Fibroblast of the aortic adventitia (primary cell): ENCODE measurements around the gene THSD7A. TPM values are rescaled to one million over a fixed set of nuclear protein-coding genes. Genes with fewer than 3 reads are reported as not detected.
"Not testable (repeated sequence)": the region's sequence is repeated elsewhere in the genome, so short reads cannot be mapped to it uniquely, and the experiment has no call there.

ENCODE experiments used
- DNase-seq: peaks from one replicate; pipeline ENCODE4 v3.0.0-alpha.2; 2010; ENCODE audit warnings: low read depth
- H3K4me3 ChIP-seq: 2 replicates; pipeline ENCODE4 v1.5.1; 2011; ENCODE audit warnings: low read depth, mild to moderate bottlenecking, control low read depth, low read length, moderate library complexity
- total RNA-seq: library from RNA; depleted of rRNA; stranded (reverse); fragments of >200 nt; gene quantifications from 2 replicates; pipeline ENCODE4 v1.2.3, GENCODE V29; 2012; ENCODE audit warnings: low replicate concordance
- TF ChIP-seq, protein P1 (sequence below): IDR thresholded peaks from 2 replicates; pipeline ENCODE4 v1.5.1; 2011; ENCODE audit warnings: mild to moderate bottlenecking, low read length, control low read depth, inconsistent platforms; ENCODE audit not compliant: insufficient read depth

The THSD7A gene
- total RNA-seq, 1 donor: 2.5 TPM

DNA sequence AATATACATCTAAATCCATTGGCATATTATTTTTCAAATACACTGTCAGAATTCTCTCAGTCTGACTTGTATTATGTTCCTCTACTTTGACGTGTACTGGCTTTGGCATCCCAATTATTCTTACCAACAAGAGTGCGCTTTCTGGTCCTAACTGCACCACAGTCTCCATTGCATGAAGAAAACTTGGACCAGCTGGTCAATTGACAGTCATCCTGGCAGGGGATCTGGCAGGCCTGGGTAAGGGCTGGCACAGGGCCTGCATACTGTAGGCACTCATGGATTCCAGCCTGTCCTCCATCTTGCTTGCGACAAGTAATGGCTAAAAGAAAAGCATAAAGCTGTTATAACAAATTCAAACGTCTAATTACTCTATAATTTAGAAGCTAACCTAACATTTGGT lies 384.9 kb downstream of the THSD7A start:
- no peak overlapping the region for H3K4me3 ChIP-seq
- no peak for DNase-seq
- TF ChIP-seq, protein P1, sequence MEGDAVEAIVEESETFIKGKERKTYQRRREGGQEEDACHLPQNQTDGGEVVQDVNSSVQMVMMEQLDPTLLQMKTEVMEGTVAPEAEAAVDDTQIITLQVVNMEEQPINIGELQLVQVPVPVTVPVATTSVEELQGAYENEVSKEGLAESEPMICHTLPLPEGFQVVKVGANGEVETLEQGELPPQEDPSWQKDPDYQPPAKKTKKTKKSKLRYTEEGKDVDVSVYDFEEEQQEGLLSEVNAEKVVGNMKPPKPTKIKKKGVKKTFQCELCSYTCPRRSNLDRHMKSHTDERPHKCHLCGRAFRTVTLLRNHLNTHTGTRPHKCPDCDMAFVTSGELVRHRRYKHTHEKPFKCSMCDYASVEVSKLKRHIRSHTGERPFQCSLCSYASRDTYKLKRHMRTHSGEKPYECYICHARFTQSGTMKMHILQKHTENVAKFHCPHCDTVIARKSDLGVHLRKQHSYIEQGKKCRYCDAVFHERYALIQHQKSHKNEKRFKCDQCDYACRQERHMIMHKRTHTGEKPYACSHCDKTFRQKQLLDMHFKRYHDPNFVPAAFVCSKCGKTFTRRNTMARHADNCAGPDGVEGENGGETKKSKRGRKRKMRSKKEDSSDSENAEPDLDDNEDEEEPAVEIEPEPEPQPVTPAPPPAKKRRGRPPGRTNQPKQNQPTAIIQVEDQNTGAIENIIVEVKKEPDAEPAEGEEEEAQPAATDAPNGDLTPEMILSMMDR: no peak

DNA sequence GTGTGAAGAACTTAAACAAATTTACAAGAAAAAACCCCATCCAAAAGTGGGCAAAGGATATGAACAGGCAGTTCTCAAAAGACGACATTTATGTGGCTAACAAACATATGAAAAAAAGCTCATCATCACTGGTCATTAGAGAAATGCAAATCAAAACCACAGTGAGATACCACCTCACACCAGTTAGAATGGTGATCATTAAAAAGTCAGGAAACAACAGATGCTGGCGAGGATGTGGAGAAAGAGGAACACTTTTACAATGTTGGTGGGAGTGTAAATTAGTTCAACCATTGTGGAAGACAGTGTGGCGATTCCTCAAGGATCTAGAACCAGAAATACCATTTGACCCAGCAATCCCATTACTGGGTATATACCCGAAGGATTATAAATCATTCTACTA lies 388.1 kb downstream of the THSD7A start:
- DNase-seq, H3K4me3 ChIP-seq: not testable (repeated sequence)

DNA sequence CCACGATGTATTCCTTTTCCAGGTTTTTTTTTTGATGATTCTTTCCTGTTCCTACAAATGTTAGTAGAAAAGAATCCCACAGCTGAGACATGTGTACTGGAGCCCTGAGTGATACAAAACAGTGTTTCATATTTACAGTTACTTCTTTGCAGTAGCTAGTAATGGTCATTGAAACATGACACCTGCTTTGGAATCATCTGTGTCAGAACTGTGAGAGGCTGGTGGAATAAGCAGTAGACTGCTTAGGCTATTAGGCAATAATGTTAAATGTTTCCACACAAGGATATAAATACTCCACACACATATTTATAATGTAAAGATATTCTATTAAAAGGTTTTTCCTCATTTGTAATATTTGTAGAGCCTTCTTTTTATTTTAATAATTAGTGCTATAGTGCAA lies 394.0 kb downstream of the THSD7A start:
- no peak for DNase-seq
- TF ChIP-seq, protein P1: no peak
- H3K4me3 ChIP-seq: no peak overlapping the region

DNA sequence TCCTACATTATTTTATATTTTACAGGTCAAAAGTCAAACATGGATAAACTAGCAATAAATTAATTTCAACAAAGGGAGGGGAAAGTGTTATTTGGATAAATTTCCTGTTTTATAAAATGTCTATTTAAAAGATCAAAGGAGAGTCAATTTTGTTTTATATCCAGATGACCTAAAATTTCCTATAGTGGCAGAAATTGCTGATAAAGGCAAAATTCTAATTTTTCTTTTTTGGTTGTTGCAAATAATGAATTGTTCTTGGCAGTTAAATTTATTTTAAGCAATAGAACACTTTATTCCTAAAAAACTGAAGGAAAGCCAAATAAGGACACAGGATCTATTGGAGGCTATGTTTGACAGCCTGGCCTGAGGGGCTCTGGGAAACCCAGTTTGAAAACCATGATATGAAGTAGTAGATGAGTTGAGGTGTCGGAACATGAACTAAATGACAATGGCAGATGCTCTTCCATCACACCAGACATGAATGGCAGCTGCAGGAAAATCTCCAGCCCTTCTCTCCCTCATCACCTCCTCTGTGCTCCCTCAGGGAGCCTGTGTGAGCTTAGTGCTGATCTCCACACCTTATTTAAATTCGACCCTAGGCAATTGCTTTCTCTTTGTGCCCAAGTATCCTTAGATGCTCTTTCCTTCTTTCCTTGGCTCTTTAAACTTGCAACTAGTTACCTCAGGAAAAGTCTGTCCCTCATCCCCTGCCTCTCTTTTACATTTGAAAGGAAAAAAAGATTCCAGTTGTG lies 395.0 kb downstream of the THSD7A start:
- TF ChIP-seq, protein P1: no peak
- DNase-seq: no peak
- no peak overlapping the region for H3K4me3 ChIP-seq

DNA sequence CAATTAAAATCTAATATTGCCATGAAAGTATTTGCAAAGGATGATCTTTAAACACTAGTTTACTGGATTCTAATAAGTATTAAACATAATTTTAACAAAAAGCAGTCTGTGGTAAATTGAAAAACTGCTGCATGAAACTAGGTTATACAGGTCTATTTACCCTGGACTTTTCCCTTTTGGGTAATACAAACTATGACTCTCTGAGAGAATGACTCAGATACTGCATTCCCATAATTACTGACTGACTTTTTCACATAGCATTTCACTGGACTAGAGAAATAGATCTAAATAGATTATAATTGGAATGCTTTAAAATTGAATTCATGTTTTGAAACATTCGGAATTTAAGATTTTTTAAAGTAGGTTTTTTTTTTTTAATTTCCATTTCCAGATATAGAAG lies 395.7 kb downstream of the THSD7A start:
- TF ChIP-seq, protein P1: no peak
- DNase-seq: no peak
- no peak overlapping the region for H3K4me3 ChIP-seq

DNA sequence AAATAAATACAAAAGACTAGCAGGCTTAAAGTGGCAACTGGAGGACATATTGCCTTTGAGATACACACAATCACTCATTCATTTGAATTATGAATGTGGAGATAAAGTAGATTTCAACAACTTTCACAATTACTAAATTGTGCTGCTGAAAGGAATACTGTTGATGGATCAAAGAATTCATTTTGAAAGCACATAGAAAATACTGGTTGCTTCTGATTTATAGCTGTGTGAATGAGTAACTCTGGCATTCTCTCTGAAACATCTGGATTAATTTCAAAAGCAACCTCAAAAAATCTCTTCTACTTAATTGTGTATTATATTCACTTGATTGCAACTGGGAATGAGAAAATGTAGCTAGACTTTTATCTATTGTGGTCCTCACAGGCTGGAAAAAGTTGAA lies 397.6 kb downstream of the THSD7A start:
- TF ChIP-seq, protein P1: no peak
- DNase-seq: no peak
- no peak overlapping the region for H3K4me3 ChIP-seq

DNA sequence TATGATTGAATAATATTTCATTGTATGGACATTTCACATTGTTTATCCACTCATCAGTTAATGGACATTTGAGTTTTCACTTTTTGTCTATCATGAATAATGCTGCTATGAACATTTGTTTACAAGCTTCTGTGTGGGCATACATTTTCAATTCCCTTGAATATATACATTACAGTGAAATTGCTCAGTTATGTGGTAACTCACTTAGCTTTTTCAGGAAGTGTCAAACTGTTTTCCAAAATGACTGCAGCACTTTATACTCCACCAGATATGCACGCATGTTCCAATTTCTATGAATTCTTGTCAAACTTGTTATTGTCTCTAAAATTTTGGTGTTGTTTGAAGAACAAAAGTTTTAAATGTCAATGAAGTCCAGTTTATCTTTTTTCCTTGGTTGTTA lies 401.2 kb downstream of the THSD7A start:
- DNase-seq: no peak
- no peak overlapping the region for H3K4me3 ChIP-seq
- TF ChIP-seq, protein P1: no peak
